K562 (cell line): ENCODE measurements around the gene COX6A2. TPM values are rescaled to one million over a fixed set of nuclear protein-coding genes. Genes with fewer than 3 reads are reported as not detected.

ENCODE experiments used
- ATAC-seq: fragments of 200-7000 bp; cut with Tn5 transposase; 3 replicates; pipeline ENCODE4 v1.9.1; 2020; ENCODE audit warnings: moderate library complexity
- BruUV-seq: library from RNA; stranded (reverse); fragments of 400-500 nt; replicated peaks from 2 replicates; lab custom pipeline; 2021; lab: Mats Ljungman, UMichigan
- CTCF ChIA-PET: fragments of 300-600 bp; formaldehyde crosslinking; extraction: SDS; loops from one replicate; lab custom pipeline; 2021; ENCODE audit warnings: low intra/inter-chr PET ratio; lab: Yijun Ruan, JAX
- POLR2A ChIA-PET: fragments of 300-600, 350-650 bp; sonication (Branson Sonifier 250); formaldehyde crosslinking; extraction: SDS; loops from one replicate; lab custom pipeline; 2021; ENCODE audit warnings: antibody characterized with exemption, inconsistent platforms; lab: Yijun Ruan, JAX
- DNase-seq, 4 experiments: peaks; one replicate each; pipeline versions ENCODE4 v3.0.0 to v3.0.0-alpha.2; 2011 to 2018; ENCODE audit warnings: low spot score in 3 of 4, mixed read lengths in 3 of 4; ENCODE audit errors: extremely low read depth in 1 of 4
- FAIRE-seq: peaks from 2 replicates; lab custom pipeline; 2011; peaks lifted over from hg19 to GRCh38; lab: Jason Lieb, UNC
- H2AFZ ChIP-seq: 2 replicates; pipeline ENCODE4 v1.6.0; 2011; ENCODE audit warnings: low read depth, low read length, control low read depth, inconsistent platforms
- H3K27ac ChIP-seq: fragments of 200-600 bp; 3 replicates; pipeline ENCODE4 v1.8.0; 2011; ENCODE audit warnings: low read depth, mild to moderate bottlenecking, control low read depth, inconsistent platforms, low read length, moderate library complexity, mixed read lengths; ENCODE audit errors: extremely low read depth
- H3K27me3 ChIP-seq, 2 experiments: fragments of 300-600 bp in 1 of 2; 2 replicates in 1 of 2; 3 replicates in 1 of 2; pipeline versions ENCODE4 v1.6.0 to v1.8.0; 2011; ENCODE audit warnings: inconsistent platforms in 2 of 2, low read length in 2 of 2, mild to moderate bottlenecking in 1 of 2, mixed read lengths in 1 of 2, moderate library complexity in 1 of 2; ENCODE audit not compliant: control insufficient read depth in 2 of 2, insufficient read depth in 2 of 2
- H3K36me3 ChIP-seq: fragments of 300-600 bp; 3 replicates; pipeline ENCODE4 v1.8.0; 2011; ENCODE audit warnings: mild to moderate bottlenecking, low read length, inconsistent platforms; ENCODE audit not compliant: control insufficient read depth, insufficient read depth
- H3K4me1 ChIP-seq, 2 experiments: fragments of 200-600 bp in 1 of 2; replicated peaks in 1 of 2; 2 replicates in 1 of 2; 3 replicates in 1 of 2; pipeline versions ENCODE4 v1.5.1 to v1.8.0; 2011; ENCODE audit warnings: inconsistent platforms in 2 of 2, low read length in 2 of 2, mild to moderate bottlenecking in 1 of 2, mixed read lengths in 1 of 2, moderate library complexity in 1 of 2; ENCODE audit not compliant: control insufficient read depth in 2 of 2, insufficient read depth in 2 of 2
- H3K4me2 ChIP-seq: 2 replicates; pipeline ENCODE4 v1.6.1; 2011; ENCODE audit warnings: low read length, control low read depth, inconsistent platforms, mixed read lengths; ENCODE audit not compliant: insufficient read depth
- H3K4me3 ChIP-seq: fragments of 200-600 bp; sonication (generic), shearing (Covaris generic); 2 replicates; pipeline ENCODE4 v1.5.1; 2016; ENCODE audit warnings: control low read depth, inconsistent platforms
- H3K79me2 ChIP-seq: fragments of 200-600 bp; 3 replicates; pipeline ENCODE4 v1.8.0; 2011; ENCODE audit warnings: low read length, inconsistent platforms; ENCODE audit not compliant: control insufficient read depth, insufficient read depth
- H3K9ac ChIP-seq, 2 experiments: 2 replicates each; pipeline versions ENCODE4 v1.6.0 to v1.6.1; 2011; ENCODE audit warnings: low read depth in 2 of 2, low read length in 2 of 2, control low read depth in 1 of 2, inconsistent platforms in 1 of 2, mild to moderate bottlenecking in 1 of 2, mixed read lengths in 1 of 2; ENCODE audit not compliant: insufficient read depth in 1 of 2
- H3K9me1 ChIP-seq: one replicate; pipeline ENCODE4 v1.6.0; 2011; ENCODE audit warnings: inconsistent platforms, mild to moderate bottlenecking, low read length, moderate library complexity; ENCODE audit not compliant: control insufficient read depth, insufficient read depth
- H3K9me3 ChIP-seq: replicated peaks from 2 replicates; pipeline ENCODE4 v1.5.1; 2011; ENCODE audit warnings: low read depth, low read length, inconsistent platforms; ENCODE audit not compliant: control insufficient read depth, insufficient read depth
- H4K20me1 ChIP-seq: replicated peaks from 2 replicates; pipeline ENCODE4 v1.6.1; 2011; ENCODE audit warnings: low read length, inconsistent platforms, mixed read lengths; ENCODE audit not compliant: control insufficient read depth, insufficient read depth
- AFF1 ChIP-seq, 2 experiments: fragments of 450-650 bp; IDR thresholded peaks; 2 replicates each; pipeline ENCODE4 v1.6.1; 2018; ENCODE audit warnings: mild to moderate bottlenecking in 2 of 2, low read depth in 1 of 2; ENCODE audit not compliant: partially characterized antibody in 2 of 2
- ATF7 ChIP-seq: fragments of 450-650 bp; IDR thresholded peaks from 2 replicates; pipeline ENCODE4 v1.7.1; 2014; ENCODE audit warnings: mild to moderate bottlenecking, moderate library complexity
- BHLHE40 ChIP-seq: IDR thresholded peaks from 2 replicates; pipeline ENCODE4 v1.6.1; 2011; ENCODE audit warnings: low read length, improper control_type of control experiment
- C11orf30 ChIP-seq: fragments of 450-650 bp; IDR thresholded peaks from 2 replicates; pipeline ENCODE4 v1.6.1; 2016; ENCODE audit warnings: low read depth, mild to moderate bottlenecking
- FOSL1 ChIP-seq: fragments of 200-800 bp; sonication (Bioruptor generic); conservative IDR thresholded peaks from 2 replicates; pipeline ENCODE4 v1.6.1; 2016; ENCODE audit warnings: missing genetic modification characterization, missing compliant biosample characterization
- HINFP ChIP-seq: fragments of 450-650 bp; conservative IDR thresholded peaks from 2 replicates; pipeline ENCODE4 v1.6.1; 2016; ENCODE audit warnings: missing genetic modification characterization, low read depth, mild to moderate bottlenecking, control low read depth, missing compliant biosample characterization
- MEIS2 ChIP-seq: fragments of 450-650 bp; IDR thresholded peaks from 2 replicates; pipeline ENCODE4 v1.6.1; 2014; ENCODE audit warnings: mild to moderate bottlenecking; ENCODE audit not compliant: partially characterized antibody
- RAD21 ChIP-seq, 2 experiments: fragments of 250-450 bp in 1 of 2; fragments of 450-650 bp in 1 of 2; sonication (Bioruptor Pico) in 1 of 2; formaldehyde crosslinking in 1 of 2; IDR thresholded peaks in 1 of 2; conservative IDR thresholded peaks in 1 of 2; 2 replicates each; pipeline versions ENCODE4 v1.4.0 to v1.8.0; 2020 to 2022; ENCODE audit warnings: mild to moderate bottlenecking in 2 of 2, moderate library complexity in 1 of 2
- RHOXF2B ChIP-seq: fragments of 250-450 bp; sonication (Bioruptor Pico); conservative IDR thresholded peaks from 2 replicates; pipeline ENCODE4 v1.5.1; 2021
- SREBF2 ChIP-seq: sonication (generic); formaldehyde crosslinking; IDR thresholded peaks from 2 replicates; pipeline ENCODE4 v1.4.0; 2020; ENCODE audit warnings: mild to moderate bottlenecking, missing genetic modification reagents
- ZNF354B ChIP-seq: fragments of 250-450 bp; sonication (Bioruptor Pico); IDR thresholded peaks from 2 replicates; pipeline ENCODE4 v1.4.0; 2020
- ZNF79 ChIP-seq: fragments of 250-450 bp; sonication (Bioruptor Pico); IDR thresholded peaks from 2 replicates; pipeline ENCODE4 v1.4.0; 2020; ENCODE audit warnings: low read depth, mild to moderate bottlenecking, moderate library complexity
- WGBS: fragments of 100-300 bp; shearing (Covaris generic); methylation state at CpG from one replicate; pipeline ENCODE4 v1.1.6; 2016; ENCODE audit warnings: low coverage, mixed read lengths; ENCODE audit not compliant: insufficient coverage; ENCODE audit errors: missing lambda C conversion rate; 5-methylcytosine and 5-hydroxymethylcytosine counted together
- in situ Hi-C: fragments of 300-500 bp; cut with MboI; formaldehyde crosslinking; loops from 4 replicates; pipeline ENCODE4 v1.15.0; 2018; ENCODE audit warnings: inconsistent platforms, mixed read lengths
- intact Hi-C: fragments of 100-400 bp; cut with micrococcal nuclease; formaldehyde crosslinking; loops from 2 replicates; pipeline ENCODE4 v1.14.2; 2022
- polyA plus RNA-seq, 8 experiments: library from polyadenylated mRNA; depleted of rRNA in 4 of 8; stranded (reverse) in 5 of 8; unstranded in 3 of 8; fragments of >200 nt; fragmentation: Nextera tagmentation in 2 of 8; fragmentation: Illumina TruSeq in 1 of 8; extraction: Ambion mirVana in 2 of 8; extraction: Trizol in 1 of 8; gene quantifications; 2 replicates each; pipeline versions ENCODE4 v1.2.1 to v1.2.3, GENCODE V29; 2011 to 2014; ENCODE audit warnings: inconsistent platforms in 1 of 8, missing spikeins in 1 of 8
- total RNA-seq, 7 experiments: library from RNA; depleted of rRNA in 6 of 7; stranded (reverse); fragments of >200 nt in 6 of 7; fragmentation: Illumina TruSeq in 2 of 7; extraction: Trizol in 2 of 7; gene quantifications; 2 replicates each; pipeline versions ENCODE4 v1.2.1 to v1.2.3, GENCODE V29; 2011 to 2021; ENCODE audit warnings: low replicate concordance in 1 of 7
- TF ChIP-seq, protein P1 (sequence below): fragments of 250-450 bp; sonication (Bioruptor Pico); IDR thresholded peaks from 2 replicates; pipeline ENCODE4 v1.8.0; 2022; ENCODE audit warnings: moderate library complexity, mild to moderate bottlenecking, inconsistent platforms

Gene COX6A2
- total and polyA plus RNA-seq, 9 of the 15 experiments (the other 6 are each of a cell fraction or from before 2014, with no cell fraction given) = not detected

DNA sequence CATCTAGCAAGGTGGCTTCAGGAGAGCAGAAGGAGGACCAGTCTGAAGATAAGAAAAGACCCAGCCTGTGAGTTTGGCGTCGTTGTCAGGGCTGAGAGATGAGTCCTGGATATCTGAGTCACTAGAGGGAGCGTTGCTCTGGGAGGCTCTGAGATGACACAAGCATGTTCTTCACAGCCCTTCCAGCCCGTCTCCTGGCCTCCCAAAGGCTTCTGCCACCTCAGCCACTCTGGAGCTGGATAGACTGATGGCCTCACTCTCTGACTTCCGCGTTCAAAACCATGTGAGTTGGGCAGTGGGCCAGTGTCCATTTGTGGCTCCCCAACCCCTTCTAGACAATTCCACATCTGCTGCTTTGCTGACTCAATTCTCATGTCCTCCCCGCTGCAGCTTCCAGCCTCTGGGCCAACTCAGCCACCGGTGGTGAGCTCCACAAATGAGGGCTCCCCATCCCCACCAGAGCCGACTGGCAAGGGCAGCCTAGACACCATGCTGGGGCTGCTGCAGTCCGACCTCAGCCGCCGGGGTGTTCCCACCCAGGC is 46.1 kb upstream of the COX6A2 start:
- Histone ChIP-seq H3K9ac (peak overlapping the region in 1 of 2 experiments; percentile 81; a peak in 2 of 4 replicates), H2AFZ (peak overlapping the region; percentile 70), H4K20me1 (no peaks in the 10 kb centered on the region), H3K27me3 (no peaks in the 10 kb centered on the region), H3K4me1 (peaks cover 30 to 62% of the 10 kb centered on the region in 2 experiments), H3K36me3 (no peaks in the 10 kb centered on the region), H3K79me2 (no peaks in the 10 kb centered on the region), H3K4me3 (no peak overlapping the region), H3K27ac (peak overlapping the region; percentile 40; the same call in 1 of the 3 replicates), H3K9me3 (no peaks in the 10 kb centered on the region), H3K9me1 (no peaks in the 10 kb centered on the region), H3K4me2 (peak overlapping the region; percentile 29; the same call in 1 of the 2 replicates)
- intact Hi-C loops = loop anchor here (5.0 kb wide), 1 partner anchor 48 kb away; no protein-coding TSS in a partner anchor
- no TSS peak for BruUV-seq
- CTCF ChIA-PET = no interaction called here
- FAIRE-seq (peak; percentile 94), ATAC-seq (peak; percentile 21), DNase-seq (peak; percentile 44 to 81 (median 56))
- 43% methylated on average over 12 of the region's 12 CpGs for WGBS
- POLR2A ChIA-PET = interaction anchor here (0.6 kb wide), 3 partner anchors 39 to 184 kb away, joined by 3 read pairs; no protein-coding TSS in a partner anchor
- in situ Hi-C loops = no loop called here
- TF ChIP-seq ZNF79 = no peak
- TF ChIP-seq ZNF354B (CRISPR knock-in tag) = no peak
- TF ChIP-seq FOSL1 (tag) = peak; percentile 49
- no peak for TF ChIP-seq HINFP (tag)
- no peak for TF ChIP-seq AFF1 (IDR thresholded peaks at IDR 0.05; ENCODE audit: low read depth in 1 of 2, partially characterized antibody in 2 of 2)
- TF ChIP-seq RHOXF2B (CRISPR knock-in tag) = no peak
- TF ChIP-seq MEIS2 = peak; percentile 40
- no peak for TF ChIP-seq ATF7
- TF ChIP-seq RAD21 (CRISPR knock-in tag; conservative IDR thresholded peaks at IDR 0.05 in 1 of 2, IDR thresholded peaks at IDR 0.05 in 1 of 2) = peak in 1 of 2 experiments; percentile 24; a peak in 2 of 4 replicates
- TF ChIP-seq, protein P1, sequence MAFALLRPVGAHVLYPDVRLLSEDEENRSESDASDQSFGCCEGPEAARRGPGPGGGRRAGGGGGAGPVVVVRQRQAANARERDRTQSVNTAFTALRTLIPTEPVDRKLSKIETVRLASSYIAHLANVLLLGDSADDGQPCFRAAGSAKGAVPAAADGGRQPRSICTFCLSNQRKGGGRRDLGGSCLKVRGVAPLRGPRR (CRISPR knock-in tag) = no peak
- no peak for TF ChIP-seq BHLHE40
- no peak for TF ChIP-seq SREBF2 (CRISPR knock-in tag)
- TF ChIP-seq C11orf30 = no peak
